H1 (cell line): Measurements from ENCODE around the gene SIAH3. TPM values are rescaled to one million over a fixed set of nuclear protein-coding genes. Genes with fewer than 3 reads are reported as not detected.
"Not testable (repeated sequence)": the region's sequence is repeated elsewhere in the genome, so short reads cannot be mapped to it uniquely, and the experiment has no call there.

ENCODE experiments used
- CTCF ChIA-PET: fragments of 300-600 bp; sonication (Branson Sonifier 250); formaldehyde crosslinking; loops from one replicate; lab custom pipeline; 2021; ENCODE audit not compliant: partially characterized antibody; lab: Charles Lee
- POLR2A ChIA-PET: fragments of 300-600 bp; sonication (Branson Sonifier 250); formaldehyde crosslinking; loops from one replicate; lab custom pipeline; 2021; ENCODE audit warnings: inconsistent platforms; ENCODE audit not compliant: partially characterized antibody; lab: Charles Lee
- DNase-seq, 2 experiments: peaks; one replicate each; pipeline versions ENCODE4 v3.0.0 to v3.0.0-alpha.2; 2010 to 2022; ENCODE audit warnings: low spot score in 2 of 2, low read depth in 1 of 2, mixed read lengths in 1 of 2
- FAIRE-seq: peaks from 2 replicates; lab custom pipeline; 2011; peaks lifted over from hg19 to GRCh38; lab: Jason Lieb, UNC
- H2AFZ ChIP-seq: 2 replicates; pipeline ENCODE4 v1.8.1; 2012; ENCODE audit warnings: low read length, inconsistent platforms
- H2AK5ac ChIP-seq: 2 replicates; pipeline ENCODE4 v1.6.1; 2013; ENCODE audit warnings: low read depth, low read length
- H2BK120ac ChIP-seq: replicated peaks from 2 replicates; pipeline ENCODE3; 2013; ENCODE audit warnings: low read depth, low read length, inconsistent platforms
- H2BK12ac ChIP-seq: 2 replicates; pipeline ENCODE4 v1.6.1; 2013; ENCODE audit warnings: low read depth, low read length
- H2BK15ac ChIP-seq: 2 replicates; pipeline ENCODE4 v1.6.1; 2013; ENCODE audit warnings: low read length
- H2BK20ac ChIP-seq: 2 replicates; pipeline ENCODE4 v1.6.1; 2013; ENCODE audit warnings: low read length
- H2BK5ac ChIP-seq: 2 replicates; pipeline ENCODE4 v1.6.1; 2013; ENCODE audit warnings: low read depth, low read length
- H3K14ac ChIP-seq: 2 replicates; pipeline ENCODE4 v1.6.1; 2013; ENCODE audit warnings: inconsistent platforms; ENCODE audit not compliant: insufficient read length
- H3K18ac ChIP-seq: 2 replicates; pipeline ENCODE4 v1.6.1; 2013; ENCODE audit warnings: low read length; ENCODE audit errors: extremely low read depth
- H3K23ac ChIP-seq: 2 replicates; pipeline ENCODE4 v1.6.1; 2013; ENCODE audit warnings: inconsistent platforms; ENCODE audit not compliant: insufficient read length
- H3K23me2 ChIP-seq: 2 replicates; pipeline ENCODE4 v1.6.1; 2013; ENCODE audit warnings: low read depth, low read length
- H3K27ac ChIP-seq: 2 replicates; pipeline ENCODE4 v1.6.1; 2011; ENCODE audit warnings: low read depth, low read length, inconsistent platforms
- H3K27me3 ChIP-seq, 4 experiments: replicated peaks in 1 of 4; 1 replicate in 1 of 4; 2 replicates in 3 of 4; pipeline versions ENCODE4 v1.6.1 to v1.8.1; 2011 to 2013; ENCODE audit warnings: low read length in 3 of 4, mild to moderate bottlenecking in 3 of 4, inconsistent platforms in 2 of 4, mixed read lengths in 2 of 4, moderate library complexity in 1 of 4; ENCODE audit not compliant: control insufficient read depth in 3 of 4, insufficient read depth in 3 of 4; ENCODE audit errors: extremely low read depth in 1 of 4
- H3K36me3 ChIP-seq, 4 experiments: 2 replicates each; pipeline versions ENCODE4 v1.6.1 to v1.8.1; 2011 to 2013; ENCODE audit warnings: mild to moderate bottlenecking in 4 of 4, low read length in 3 of 4, moderate library complexity in 2 of 4, control low read depth in 1 of 4, inconsistent platforms in 1 of 4; ENCODE audit not compliant: insufficient read depth in 4 of 4, control insufficient read depth in 2 of 4
- H3K4ac ChIP-seq: replicated peaks from 2 replicates; pipeline ENCODE3; 2013; ENCODE audit warnings: low read length, low read depth, mixed read lengths, inconsistent platforms; ENCODE audit not compliant: insufficient read length
- H3K4me1 ChIP-seq, 4 experiments: replicated peaks in 1 of 4; 1 replicate in 1 of 4; 2 replicates in 3 of 4; pipeline versions ENCODE4 v1.6.1 to v1.8.1; 2011 to 2013; ENCODE audit warnings: low read length in 3 of 4, inconsistent platforms in 2 of 4, mixed read lengths in 1 of 4; ENCODE audit not compliant: insufficient read depth in 4 of 4, control insufficient read depth in 3 of 4
- H3K4me2 ChIP-seq, 2 experiments: 2 replicates each; pipeline versions ENCODE4 v1.6.1 to v1.8.1; 2011 to 2013; ENCODE audit warnings: low read depth in 2 of 2, low read length in 2 of 2, control low read depth in 1 of 2, inconsistent platforms in 1 of 2, mild to moderate bottlenecking in 1 of 2; ENCODE audit not compliant: insufficient read depth in 1 of 2
- H3K4me3 ChIP-seq, 4 experiments: fragments of 200-600, 300-600 bp in 1 of 4; sonication (generic), shearing (Covaris generic), sonication (Bioruptor Twin) in 1 of 4; 2 replicates each; pipeline versions ENCODE4 v1.5.1 to v1.8.1; 2011 to 2016; ENCODE audit warnings: low read length in 4 of 4, low read depth in 3 of 4, control low read depth in 2 of 4, inconsistent platforms in 2 of 4, mild to moderate bottlenecking in 2 of 4, mixed read lengths in 1 of 4, moderate library complexity in 1 of 4; ENCODE audit not compliant: insufficient read depth in 2 of 4; ENCODE audit errors: extremely low read depth in 1 of 4
- H3K56ac ChIP-seq: replicated peaks from 2 replicates; pipeline ENCODE3; 2013; ENCODE audit warnings: low read depth, mild to moderate bottlenecking, mixed read lengths, low read length, inconsistent platforms; ENCODE audit not compliant: insufficient read length
- H3K79me1 ChIP-seq: 2 replicates; pipeline ENCODE4 v1.6.1; 2013; ENCODE audit warnings: low read depth, low read length, control low read depth
- H3K79me2 ChIP-seq, 2 experiments: 2 replicates each; pipeline versions ENCODE4 v1.6.1 to v1.8.1; 2012 to 2013; ENCODE audit warnings: low read length in 2 of 2, mild to moderate bottlenecking in 2 of 2, inconsistent platforms in 1 of 2; ENCODE audit not compliant: insufficient read depth in 2 of 2, control insufficient read depth in 1 of 2
- H3K9ac ChIP-seq, 4 experiments: replicated peaks in 1 of 4; 1 replicate in 1 of 4; 2 replicates in 3 of 4; pipeline versions ENCODE4 v1.6.1 to v1.8.1; 2011 to 2013; ENCODE audit warnings: low read depth in 3 of 4, low read length in 3 of 4, control low read depth in 2 of 4, mild to moderate bottlenecking in 2 of 4, moderate library complexity in 2 of 4, inconsistent platforms in 1 of 4; ENCODE audit errors: extremely low read depth in 1 of 4
- H3K9me3 ChIP-seq, 2 experiments: 2 replicates each; pipeline versions ENCODE4 v1.6.1 to v1.8.1; 2012 to 2013; ENCODE audit warnings: mild to moderate bottlenecking in 2 of 2, moderate library complexity in 2 of 2, control low read depth in 1 of 2, inconsistent platforms in 1 of 2, low read depth in 1 of 2, low read length in 1 of 2, mixed read lengths in 1 of 2; ENCODE audit not compliant: insufficient read depth in 2 of 2
- H4K20me1 ChIP-seq, 2 experiments: replicated peaks in 1 of 2; 2 replicates each; pipeline versions ENCODE3 to v1.8.1; 2011 to 2013; ENCODE audit warnings: inconsistent platforms in 2 of 2, low read length in 2 of 2, mild to moderate bottlenecking in 1 of 2; ENCODE audit not compliant: insufficient read depth in 2 of 2, control insufficient read depth in 1 of 2
- H4K5ac ChIP-seq: 2 replicates; pipeline ENCODE4 v1.6.1; 2013; ENCODE audit warnings: low read length, low read depth, mixed read lengths, inconsistent platforms; ENCODE audit not compliant: insufficient read length
- H4K8ac ChIP-seq: 2 replicates; pipeline ENCODE4 v1.8.0; 2013; ENCODE audit warnings: mild to moderate bottlenecking, moderate library complexity, low read length, inconsistent platforms; ENCODE audit not compliant: insufficient read depth; ENCODE audit errors: extremely low read depth
- H4K91ac ChIP-seq: replicated peaks from 2 replicates; pipeline ENCODE3; 2013; ENCODE audit warnings: low read length, mixed read lengths, inconsistent platforms; ENCODE audit not compliant: insufficient read length
- WGBS, 2 experiments: shearing (Covaris generic) in 1 of 2; methylation state at CpG; one replicate each; pipeline versions ENCODE4 v1.1.6 to v1.1.7; 2013 to 2015; ENCODE audit warnings: low lambda C conversion rate in 2 of 2, mixed read lengths in 2 of 2, inconsistent platforms in 1 of 2, low coverage in 1 of 2, missing lambda C conversion rate in 1 of 2; ENCODE audit not compliant: insufficient replicate concordance in 2 of 2, insufficient coverage in 1 of 2, insufficient read length in 1 of 2; ENCODE audit errors: extremely low coverage in 1 of 2, missing lambda C conversion rate in 1 of 2; 5-methylcytosine and 5-hydroxymethylcytosine counted together
- polyA plus RNA-seq, 7 experiments: library from polyadenylated mRNA; depleted of rRNA in 3 of 7; stranded (reverse) in 5 of 7; unstranded in 2 of 7; fragments of >200 nt in 5 of 7; fragments of 200-250 nt in 2 of 7; gene quantifications; 1 replicate in 5 of 7; 2 replicates in 1 of 7; 4 replicates in 1 of 7; pipeline versions ENCODE4 v1.2.1 to v1.2.3, GENCODE V29; 2011 to 2013; ENCODE audit warnings: missing spikeins in 2 of 7, mixed read lengths in 2 of 7
- total RNA-seq: library from RNA; stranded (reverse); fragmentation: NEBNext Ultra II Directional; extraction: Animal tissue kit (Norgen Biotek cat#: 25700); gene quantifications from 2 replicates; pipeline ENCODE4 v1.2.1, GENCODE V29; 2021

SIAH3 gene
- total and polyA plus RNA-seq, 2 of the 8 experiments (the other 6 are each of a cell fraction or from before 2014, with no cell fraction given) = 0.15 to 0.17 TPM

GRCh38 chr13:45871201-45871600 is 19.6 kb upstream of the SIAH3 start:
- 86% methylated on average over 6 of the region's 6 CpGs; no CpG with 5 or more reads in 1 of the 2 experiments for WGBS, 2 experiments
- H2BK12ac ChIP-seq, FAIRE-seq, H2AFZ ChIP-seq, H2BK15ac ChIP-seq, H4K20me1 ChIP-seq, H3K9ac ChIP-seq, H4K91ac ChIP-seq, H4K8ac ChIP-seq, H2BK5ac ChIP-seq, DNase-seq, H2BK120ac ChIP-seq, H3K27me3 ChIP-seq, H3K4me2 ChIP-seq, H3K56ac ChIP-seq, H3K36me3 ChIP-seq, H2AK5ac ChIP-seq, H3K79me2 ChIP-seq, H3K23ac ChIP-seq, H3K4me1 ChIP-seq, H3K18ac ChIP-seq, H3K4me3 ChIP-seq, H2BK20ac ChIP-seq, H3K79me1 ChIP-seq, H3K9me3 ChIP-seq, POLR2A ChIA-PET, H4K5ac ChIP-seq, H3K4ac ChIP-seq, H3K14ac ChIP-seq, H3K23me2 ChIP-seq, H3K27ac ChIP-seq: not testable (repeated sequence)
- CTCF ChIA-PET = interaction anchor here (0.8 to 1.5 kb wide), 3 partner anchors 24 to 55 kb away, joined by 3 to 4 read pairs (median 3); no protein-coding TSS in a partner anchor
